Esophagus squamous epithelium (tissue), 5 donors: ENCODE results near the gene CTCFL. TPM values are rescaled to one million over a fixed set of nuclear protein-coding genes. Genes with fewer than 3 reads are reported as not detected.
"Not testable (repeated sequence)": the region's sequence is repeated elsewhere in the genome, so short reads cannot be mapped to it uniquely, and the experiment has no call there.

Experiments
- DNase-seq: peaks from one replicate; lab custom pipeline; 2025; lab: John Stamatoyannopoulos, UW
- H3K27ac ChIP-seq, 4 donors: fragments of 200-600 bp; sonication (generic); one replicate each; pipeline ENCODE4 v1.5.1; 2016 to 2019; ENCODE audit warnings: mild to moderate bottlenecking in 1 of 4
- H3K27me3 ChIP-seq, 4 donors: fragments of 200-600 bp; sonication (generic); 1 replicate in 3 of 4; 2 replicates in 1 of 4; pipeline versions ENCODE4 v1.5.1 to v1.6.0; 2017 to 2021; ENCODE audit warnings: antibody characterized with exemption in 1 of 4
- H3K36me3 ChIP-seq, 3 donors: fragments of 200-600 bp; sonication (generic); one replicate each; pipeline ENCODE4 v1.5.1; 2016 to 2019
- H3K4me1 ChIP-seq, 3 donors: fragments of 200-600 bp; sonication (generic); one replicate each; pipeline ENCODE4 v1.5.1; 2017 to 2019
- H3K4me3 ChIP-seq, 4 donors: fragments of 200-600 bp; sonication (generic); 1 replicate in 3 of 4; 2 replicates in 1 of 4; pipeline ENCODE4 v1.5.1; 2016 to 2019; ENCODE audit warnings: mild to moderate bottlenecking in 2 of 4, moderate library complexity in 1 of 4
- H3K9me3 ChIP-seq, 3 donors: fragments of 200-600 bp; sonication (generic); one replicate each; pipeline ENCODE4 v1.5.1; 2016 to 2019
- POLR2A ChIP-seq, 4 donors: fragments of 450-650 bp; IDR thresholded peaks; one replicate each; pipeline ENCODE4 v1.6.1; 2017; ENCODE audit warnings: antibody characterized with exemption in 4 of 4, mild to moderate bottlenecking in 4 of 4, moderate library complexity in 3 of 4
- WGBS, 2 donors: methylation state at CpG; one replicate each; pipeline ENCODE4 v1.1.5; 2018; 5-methylcytosine and 5-hydroxymethylcytosine counted together
- intact Hi-C: fragments of 100-400 bp; cut with DNase I; formaldehyde crosslinking; loops from one replicate; pipeline ENCODE4 v1.15.0; 2022
- total RNA-seq, 4 donors: library from RNA; depleted of rRNA; stranded (reverse); fragments of >200 nt; gene quantifications; one replicate each; pipeline ENCODE4 v1.1.0, GENCODE V29; 2016
- TF ChIP-seq, protein P1 (sequence below), 6 experiments: fragments of 450-650 bp in 4 of 6; fragments of 200-600 bp in 2 of 6; sonication (generic) in 2 of 6; IDR thresholded peaks; one replicate each; pipeline ENCODE4 v1.5.1; 2016 to 2019; ENCODE audit warnings: antibody characterized with exemption in 6 of 6, mild to moderate bottlenecking in 4 of 6, moderate library complexity in 4 of 6
- donor health status: DM: yes; HTN: yes; CAD: no.

CTCFL gene
- total RNA-seq, 4 donors from 2014 or later, result 0.19 TPM; not detected in 3

DNA sequence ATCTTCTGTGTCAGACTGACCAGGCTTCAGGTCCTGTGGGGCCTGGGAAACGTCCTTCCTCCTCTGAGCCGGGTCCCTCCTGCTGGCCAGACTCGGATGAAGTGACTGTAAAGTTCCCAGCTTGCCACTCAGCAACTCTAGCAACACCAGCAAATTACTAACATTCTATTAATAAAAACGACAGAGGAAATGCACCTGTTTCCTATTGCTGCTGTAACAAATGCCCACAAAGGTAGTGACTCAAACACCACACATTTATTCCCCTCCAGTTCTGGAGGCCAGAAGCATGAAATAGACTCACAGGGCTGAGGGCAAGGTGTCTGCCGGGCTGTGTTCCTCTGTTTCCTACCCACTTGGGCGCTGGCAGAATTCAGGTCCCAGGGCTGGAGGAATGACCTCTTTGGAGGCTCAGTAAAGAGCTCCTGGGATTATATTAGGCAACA lies 48.8 kb downstream of the CTCFL start:
- peak overlapping the region in 2 of 4 donors; percentile 39 to 44 for H3K27ac ChIP-seq
- 32 to 42% methylated on average over 5 to 6 of the region's 6 CpGs for WGBS, 2 donors
- H3K4me1 ChIP-seq, result peaks cover 0 to 20% (median 3%) of the 10 kb centered on the region in 3 donors
- H3K4me3 ChIP-seq, result no peak overlapping the region
- H3K27me3 ChIP-seq, result peaks cover 0 to 47% (median 0%) of the 10 kb centered on the region in 4 donors
- no peaks in the 10 kb centered on the region for H3K36me3 ChIP-seq
- no peak for DNase-seq
- intact Hi-C loops, result no loop called here
- TF ChIP-seq, protein P1, sequence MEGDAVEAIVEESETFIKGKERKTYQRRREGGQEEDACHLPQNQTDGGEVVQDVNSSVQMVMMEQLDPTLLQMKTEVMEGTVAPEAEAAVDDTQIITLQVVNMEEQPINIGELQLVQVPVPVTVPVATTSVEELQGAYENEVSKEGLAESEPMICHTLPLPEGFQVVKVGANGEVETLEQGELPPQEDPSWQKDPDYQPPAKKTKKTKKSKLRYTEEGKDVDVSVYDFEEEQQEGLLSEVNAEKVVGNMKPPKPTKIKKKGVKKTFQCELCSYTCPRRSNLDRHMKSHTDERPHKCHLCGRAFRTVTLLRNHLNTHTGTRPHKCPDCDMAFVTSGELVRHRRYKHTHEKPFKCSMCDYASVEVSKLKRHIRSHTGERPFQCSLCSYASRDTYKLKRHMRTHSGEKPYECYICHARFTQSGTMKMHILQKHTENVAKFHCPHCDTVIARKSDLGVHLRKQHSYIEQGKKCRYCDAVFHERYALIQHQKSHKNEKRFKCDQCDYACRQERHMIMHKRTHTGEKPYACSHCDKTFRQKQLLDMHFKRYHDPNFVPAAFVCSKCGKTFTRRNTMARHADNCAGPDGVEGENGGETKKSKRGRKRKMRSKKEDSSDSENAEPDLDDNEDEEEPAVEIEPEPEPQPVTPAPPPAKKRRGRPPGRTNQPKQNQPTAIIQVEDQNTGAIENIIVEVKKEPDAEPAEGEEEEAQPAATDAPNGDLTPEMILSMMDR (IDR thresholded peaks at IDR 0.05), result no peak
- H3K9me3 ChIP-seq, result no peaks in the 10 kb centered on the region

DNA sequence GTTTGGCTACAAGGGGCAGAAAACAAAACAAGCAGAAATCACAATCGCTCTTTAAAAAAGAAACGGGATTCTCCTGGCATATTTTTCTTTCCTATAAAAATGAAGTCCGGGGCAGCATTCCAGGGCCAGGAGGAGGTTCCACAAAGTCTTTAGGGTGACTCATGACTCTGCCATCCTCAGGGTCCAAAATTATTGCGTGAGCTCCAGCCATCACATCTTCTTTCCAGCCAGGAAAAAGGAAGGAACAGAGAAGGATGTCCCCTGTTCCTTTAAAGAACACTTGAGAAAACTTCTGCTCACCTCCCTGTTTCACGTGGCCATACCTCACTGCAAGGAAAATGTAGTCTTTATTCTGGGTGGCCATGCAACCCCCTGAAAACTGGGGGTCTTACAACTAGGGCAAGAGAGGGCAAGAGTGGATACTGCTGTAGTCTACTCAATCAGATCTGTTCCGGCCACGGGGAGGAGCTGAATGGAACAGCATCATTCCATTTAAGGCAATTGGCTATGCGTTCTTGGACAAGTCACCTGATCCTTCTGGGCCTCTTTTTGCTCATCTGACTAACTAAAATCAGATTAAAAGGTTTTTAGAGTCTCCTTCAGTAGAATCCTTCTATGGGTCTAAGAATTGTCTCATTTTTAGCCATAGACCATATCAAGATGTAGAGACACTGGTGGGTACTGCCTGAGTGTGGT lies 49.4 kb downstream of the CTCFL start:
- H3K36me3 ChIP-seq, result no peaks in the 10 kb centered on the region
- WGBS, 2 donors, result 67 to 69% methylated on average over 8 of the region's 8 CpGs
- DNase-seq, result no peak
- H3K4me3 ChIP-seq, result no peak overlapping the region
- no peak for TF ChIP-seq POLR2A (IDR thresholded peaks at IDR 0.05)
- TF ChIP-seq, protein P1 (IDR thresholded peaks at IDR 0.05), result no peak
- H3K9me3 ChIP-seq, result no peaks in the 10 kb centered on the region
- intact Hi-C loops, result no loop called here
- H3K27me3 ChIP-seq, result peaks cover 0 to 48% (median 0%) of the 10 kb centered on the region in 4 donors
- H3K27ac ChIP-seq, result peak overlapping the region in 2 of 4 donors; percentile 39 to 44
- H3K4me1 ChIP-seq, result peaks cover 0 to 14% (median 3%) of the 10 kb centered on the region in 3 donors

DNA sequence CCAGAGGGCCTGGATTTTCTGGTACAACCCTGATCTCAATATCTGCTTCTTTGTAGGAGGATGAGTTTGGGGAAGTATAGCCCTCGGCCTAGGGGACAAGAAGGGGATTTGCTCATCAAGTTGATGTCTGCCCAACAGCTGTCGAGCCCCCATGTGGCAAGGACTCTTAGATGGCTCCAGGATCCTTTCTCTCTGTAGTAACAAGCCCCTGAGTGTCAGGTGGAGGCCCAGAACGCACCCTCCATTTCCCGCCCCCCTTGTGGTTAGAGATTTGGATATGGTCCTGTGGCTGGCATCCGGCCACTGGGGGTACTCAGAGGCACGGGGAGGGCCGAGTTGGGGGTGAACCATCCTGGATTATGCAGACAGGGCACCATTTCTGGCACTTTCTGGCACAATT lies 50.1 kb downstream of the CTCFL start:
- peaks cover 0 to 11% (median 3%) of the 10 kb centered on the region in 3 donors for H3K4me1 ChIP-seq
- 53 to 100% methylated on average over 1 to 4 of the region's 7 CpGs for WGBS, 2 donors
- TF ChIP-seq POLR2A (IDR thresholded peaks at IDR 0.05), result no peak
- TF ChIP-seq, protein P1 (IDR thresholded peaks at IDR 0.05), result no peak
- DNase-seq, result no peak
- no peaks in the 10 kb centered on the region for H3K36me3 ChIP-seq
- peaks cover 0 to 51% (median 0%) of the 10 kb centered on the region in 4 donors for H3K27me3 ChIP-seq
- intact Hi-C loops, result no loop called here
- H3K27ac ChIP-seq, result no peak overlapping the region
- no peak overlapping the region for H3K4me3 ChIP-seq
- H3K9me3 ChIP-seq, result no peaks in the 10 kb centered on the region

DNA sequence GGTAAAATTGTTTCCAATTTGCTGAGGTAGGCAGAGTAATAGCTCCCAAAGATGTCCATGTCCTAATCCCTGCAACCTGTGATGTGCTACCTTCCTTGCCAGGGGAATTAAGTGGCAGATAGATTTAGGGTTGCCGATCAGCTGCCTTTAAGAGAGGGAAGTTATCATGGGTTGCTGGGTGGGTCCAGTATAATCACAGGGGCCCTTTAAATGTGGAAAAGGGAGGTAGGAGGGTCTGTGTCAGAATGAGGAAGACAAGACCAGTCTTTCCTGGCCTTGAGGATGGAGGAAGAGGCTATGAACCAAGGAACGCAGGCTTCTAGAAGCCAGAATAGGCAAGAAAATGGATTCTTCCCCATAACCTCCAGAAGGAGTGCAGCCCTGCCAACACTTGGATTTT lies 50.7 kb downstream of the CTCFL start:
- Histone ChIP-seq H3K27me3 (peaks cover 0 to 55% (median 0%) of the 10 kb centered on the region in 4 donors), H3K27ac (no peak overlapping the region), H3K36me3 (no peaks in the 10 kb centered on the region), H3K4me1 (peaks cover 0 to 11% (median 3%) of the 10 kb centered on the region in 3 donors), H3K4me3 (no peak overlapping the region), H3K9me3 (no peaks in the 10 kb centered on the region)
- intact Hi-C loops, result no loop called here
- 72 to 88% methylated on average over 2 of the region's 2 CpGs for WGBS, 2 donors
- DNase-seq, result no peak
- no peak for TF ChIP-seq POLR2A (IDR thresholded peaks at IDR 0.05)
- TF ChIP-seq, protein P1 (IDR thresholded peaks at IDR 0.05), result no peak

DNA sequence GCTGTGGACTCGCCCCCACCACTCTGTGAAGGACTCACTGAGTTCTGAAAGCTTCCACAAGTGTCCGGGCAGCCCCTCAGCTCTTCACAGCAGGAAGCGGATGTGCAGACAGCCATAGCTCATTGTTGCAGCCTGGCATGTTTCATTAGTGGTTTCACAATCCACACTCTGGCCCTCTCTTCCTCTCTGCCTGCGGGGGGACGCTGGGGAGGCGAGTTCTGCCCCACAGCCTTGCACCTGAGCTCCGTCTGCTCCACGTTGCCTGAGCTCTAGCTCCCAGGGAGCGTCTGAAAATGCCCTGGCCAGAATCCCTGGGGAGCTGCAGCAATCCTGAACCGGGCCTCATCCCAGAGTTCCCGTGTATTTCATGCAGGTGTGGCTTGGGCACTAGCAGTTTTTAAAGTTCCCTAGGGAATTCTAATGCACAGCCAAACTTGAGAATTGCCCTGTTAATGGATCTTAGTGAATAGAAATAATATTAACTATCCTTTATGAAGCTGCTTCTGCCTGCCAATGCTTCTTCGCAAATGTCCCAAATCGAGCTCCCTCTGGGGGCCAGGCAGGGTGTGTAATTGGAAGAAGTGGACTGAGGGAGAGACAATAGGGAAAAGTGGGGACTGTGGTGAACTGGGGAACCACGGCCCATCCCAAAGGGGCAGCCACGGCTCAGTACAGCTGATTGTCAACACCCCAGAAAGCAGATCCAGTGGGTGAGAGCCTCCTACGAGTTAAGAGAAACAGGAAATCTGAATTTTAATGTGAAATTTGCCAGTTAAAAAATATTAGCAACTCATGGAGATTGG lies 51.5 kb downstream of the CTCFL start:
- Histone ChIP-seq H3K4me3 (no peak overlapping the region), H3K36me3 (no peaks in the 10 kb centered on the region), H3K4me1 (peaks cover 0 to 11% (median 3%) of the 10 kb centered on the region in 3 donors), H3K9me3 (no peaks in the 10 kb centered on the region), H3K27ac (peak overlapping the region in 1 of 4 donors; percentile 46), H3K27me3 (peaks cover 0 to 58% (median 0%) of the 10 kb centered on the region in 4 donors)
- no peak for DNase-seq
- intact Hi-C loops, result no loop called here
- 37 to 42% methylated on average over 8 to 10 of the region's 16 CpGs for WGBS, 2 donors
- no peak for TF ChIP-seq POLR2A (IDR thresholded peaks at IDR 0.05)
- TF ChIP-seq, protein P1 (IDR thresholded peaks at IDR 0.05), result no peak

DNA sequence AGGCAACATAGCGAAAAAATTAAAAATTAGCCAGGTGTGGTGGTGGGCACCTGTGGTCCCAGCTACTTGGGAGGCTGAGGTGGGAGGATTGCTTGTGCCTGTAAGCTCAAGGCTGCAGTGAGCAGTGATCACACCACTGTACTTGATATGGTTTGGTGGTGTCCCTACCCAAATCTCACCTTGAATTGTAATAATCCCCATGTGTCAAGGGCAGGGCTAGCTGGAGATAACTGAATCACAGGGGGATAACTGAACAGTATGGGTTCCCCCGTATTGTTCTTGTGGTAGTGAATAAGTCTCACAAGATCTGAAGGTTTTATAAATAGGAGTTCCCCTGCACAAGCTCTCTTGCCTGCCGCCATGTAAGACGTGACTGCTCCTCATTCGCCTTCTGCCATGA lies 52.5 kb downstream of the CTCFL start:
- Histone ChIP-seq H3K27me3 (peaks cover 0 to 64% (median 0%) of the 10 kb centered on the region in 4 donors), H3K4me1 (peaks cover 0 to 11% (median 3%) of the 10 kb centered on the region in 3 donors)
- H3K27ac ChIP-seq, intact Hi-C loops, H3K36me3 ChIP-seq, DNase-seq, H3K9me3 ChIP-seq, H3K4me3 ChIP-seq: not testable (repeated sequence)
- 86 to 100% methylated on average over 4 to 5 of the region's 5 CpGs for WGBS, 2 donors
